HG03095 (cell line): ENCODE measurements around the gene IRF6.
A peak's percentile ranks its signal among the peaks of the same experiment; 100 is the strongest.

ENCODE experiments used
- ATAC-seq: cut with Tn5 transposase; IDR thresholded peaks from one replicate; pipeline ENCODE4 v1.9.1; 2021; ENCODE audit warnings: moderate library complexity; ENCODE audit not compliant: unreplicated experiment

Gene IRF6

GRCh38 chr1:209790286-209791193 lies 15.4 kb downstream of the IRF6 start:
- no peak for ATAC-seq

- ATAC-seq: no peak
Measured at GRCh38 chr1:209789245-209789644, 16.7 kb downstream of the IRF6 start.

GRCh38 chr1:209787551-209787950 lies 18.4 kb downstream of the IRF6 start:
- no peak for ATAC-seq

- no peak for ATAC-seq
Measured at GRCh38 chr1:209786146-209786545, 19.8 kb downstream of the IRF6 start.

GRCh38 chr1:209785592-209785991 lies 20.4 kb downstream of the IRF6 start:
- no peak for ATAC-seq

- peak; percentile 99 for ATAC-seq
Measured at GRCh38 chr1:209784265-209785169, 21.4 kb downstream of the IRF6 start, which contains the start of gene C1orf74. Gene C1orf74 (minus strand): TSS chr1:209784559. CDS start chr1:209783634, 925 bp downstream.

- no peak for ATAC-seq
Measured at GRCh38 chr1:209783386-209783785, 22.6 kb downstream of the IRF6 start.

- no peak for ATAC-seq
Measured at GRCh38 chr1:209780268-209780667, 25.7 kb downstream of the IRF6 start.

- ATAC-seq: no peak
Measured at GRCh38 chr1:209778102-209778501, 27.8 kb downstream of the IRF6 start.

GRCh38 chr1:209777587-209777986 lies 28.4 kb downstream of the IRF6 start:
- ATAC-seq: no peak

- no peak for ATAC-seq
Measured at GRCh38 chr1:209775678-209776077, 30.3 kb downstream of the IRF6 start.

- peak; percentile 61 for ATAC-seq
Measured at GRCh38 chr1:209774592-209774991, 31.4 kb downstream of the IRF6 start.

GRCh38 chr1:209772126-209772525 lies 33.8 kb downstream of the IRF6 start:
- no peak for ATAC-seq

GRCh38 chr1:209770636-209771415 lies 35.1 kb downstream of the IRF6 start:
- ATAC-seq: no peak

- no peak for ATAC-seq
Measured at GRCh38 chr1:209769971-209770370, 36.0 kb downstream of the IRF6 start.

GRCh38 chr1:209769171-209769904 lies 36.6 kb downstream of the IRF6 start:
- ATAC-seq: peak; percentile 76

GRCh38 chr1:209768354-209768774 lies 37.6 kb downstream of the IRF6 start:
- ATAC-seq: peak; percentile 82

- ATAC-seq: no peak
Measured at GRCh38 chr1:209767706-209768105, 38.2 kb downstream of the IRF6 start.

- no peak for ATAC-seq
Measured at GRCh38 chr1:209767096-209767495, 38.8 kb downstream of the IRF6 start.

- no peak for ATAC-seq
Measured at GRCh38 chr1:209766051-209766450, 39.9 kb downstream of the IRF6 start.
